K562 treated with DMSO at 1 percent for 24 hours (cell line): ENCODE results near the gene CT47A1. TPM values are rescaled to one million over a fixed set of nuclear protein-coding genes. Genes with fewer than 3 reads are reported as not detected.

Experiments
- total RNA-seq: library from RNA; unstranded; fragments of 300-600 nt; gene quantifications from 2 replicates; pipeline ENCODE4 v1.2.3, GENCODE V29; 2022; ENCODE audit warnings: low read depth; ENCODE audit not compliant: insufficient read depth

The CT47A1 gene
- total RNA-seq = 0.70 TPM in 1 of 2 replicates, not detected in the other

DNA sequence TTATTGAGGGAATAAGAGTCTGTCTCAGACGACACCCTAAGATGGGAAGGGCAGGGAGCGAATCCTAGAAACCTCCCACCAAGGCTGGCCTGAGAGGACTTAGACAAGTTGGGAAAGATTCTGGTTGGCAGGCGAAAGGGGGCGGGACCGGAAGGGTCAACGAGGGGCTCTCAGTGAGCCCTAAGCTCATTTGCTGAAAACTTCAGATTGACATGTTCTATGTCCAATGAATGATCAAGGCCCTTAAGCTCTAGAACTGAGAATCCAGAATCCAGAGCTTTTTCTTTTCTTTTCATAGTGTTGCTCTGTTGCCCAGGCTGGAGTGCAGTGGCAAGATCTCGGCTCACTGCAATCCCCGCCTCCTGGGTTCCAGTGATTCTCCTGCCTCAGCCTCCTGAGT, at the start of gene CT47A1:
TSS of gene CT47A1 (minus strand) at position 101 of the 400 bp plus-strand sequence. CDS start 231 bp downstream, outside the sequence.

GRCh38 chrX:120956500-120956899, 29.1 kb downstream of the CT47A1 start, which contains the start of gene CT47A7:
CT47A7 (minus strand) TSS chrX:120956600; CDS start chrX:120956345, 255 bp downstream.

Other genes with a start within 250 kb of the CT47A1 start
- 6.3 and 7.1 TPM in 2 replicates for gene CT47B1, start 109.9 kb downstream of the CT47A1 start, total RNA-seq
- gene CT47A11, start 48.6 kb downstream of the CT47A1 start, total RNA-seq = not detected in 2 replicates
- gene CT47A10, start 43.7 kb downstream of the CT47A1 start, total RNA-seq = not detected in 2 replicates
- not detected in 2 replicates for gene CT47A9, start 38.9 kb downstream of the CT47A1 start, total RNA-seq
- gene CT47A8, start 34.0 kb downstream of the CT47A1 start, total RNA-seq = not detected in 2 replicates
- gene CT47A7, start 29.2 kb downstream of the CT47A1 start, total RNA-seq = not detected in 2 replicates
- gene CT47A6, start 24.3 kb downstream of the CT47A1 start, total RNA-seq = not detected in 2 replicates
- gene CT47A5, start 19.4 kb downstream of the CT47A1 start, total RNA-seq = not detected in 2 replicates
- gene CT47A4, start 14.6 kb downstream of the CT47A1 start, total RNA-seq = not detected in 2 replicates
- not detected in 2 replicates for gene CT47A3, start 9.7 kb downstream of the CT47A1 start, total RNA-seq
- not detected in 2 replicates for gene CT47A2, start 4.8 kb downstream of the CT47A1 start, total RNA-seq
- gene GLUD2, start 61.9 kb upstream of the CT47A1 start, total RNA-seq = 4.3 and 5.5 TPM in 2 replicates